K562 (cell line): ENCODE data around the gene DHX35. TPM values are rescaled to one million over a fixed set of nuclear protein-coding genes. Genes with fewer than 3 reads are reported as not detected.

Experiments used
- BRD4 ChIP-seq: fragments of 200-600 bp; sonication (generic); IDR thresholded peaks from 2 replicates; pipeline ENCODE4 v1.6.1; 2017; ENCODE audit warnings: inconsistent platforms
- CBX3 ChIP-seq, 2 experiments: IDR thresholded peaks; 1 replicate in 1 of 2; 2 replicates in 1 of 2; pipeline ENCODE4 v1.6.1; 2012; ENCODE audit warnings: inconsistent platforms in 2 of 2, low read length in 2 of 2, borderline replicate concordance in 1 of 2, control low read depth in 1 of 2
- CBX5 ChIP-seq: IDR thresholded peaks from 2 replicates; pipeline ENCODE4 v1.6.1; 2014; ENCODE audit warnings: low read depth, borderline replicate concordance
- CEBPZ ChIP-seq: fragments of 150-350 bp; IDR thresholded peaks from 2 replicates; pipeline ENCODE4 v1.6.1; 2014; ENCODE audit warnings: low read depth, mild to moderate bottlenecking, low read length, borderline replicate concordance
- CLOCK ChIP-seq: fragments of 250-450 bp; sonication (Bioruptor Pico); IDR thresholded peaks from 2 replicates; pipeline ENCODE4 v1.4.0; 2020; ENCODE audit warnings: mild to moderate bottlenecking, moderate library complexity, borderline replicate concordance
- E2F3 ChIP-seq: fragments of 250-450 bp; sonication (Bioruptor Pico); IDR thresholded peaks from 2 replicates; pipeline ENCODE4 v1.4.0; 2020; ENCODE audit warnings: mild to moderate bottlenecking
- ETS1 ChIP-seq: conservative IDR thresholded peaks from 2 replicates; pipeline ENCODE4 v1.6.1; 2011; ENCODE audit warnings: low read depth, mild to moderate bottlenecking, low read length; ENCODE audit not compliant: control insufficient read depth
- KLF10 ChIP-seq: fragments of 250-450 bp; sonication (Bioruptor Pico); IDR thresholded peaks from 2 replicates; pipeline ENCODE4 v1.6.1; 2021; ENCODE audit warnings: matching md5 sums
- MTA3 ChIP-seq: fragments of 450-650 bp; formaldehyde crosslinking; IDR thresholded peaks from 2 replicates; pipeline ENCODE4 v1.6.1; 2017; ENCODE audit warnings: mild to moderate bottlenecking, borderline replicate concordance
- RFX5 ChIP-seq: IDR thresholded peaks from 2 replicates; pipeline ENCODE4 v1.6.1; 2011; ENCODE audit warnings: low read depth, mild to moderate bottlenecking, improper control_type of control experiment, low read length
- SREBF2 ChIP-seq: sonication (generic); formaldehyde crosslinking; IDR thresholded peaks from 2 replicates; pipeline ENCODE4 v1.4.0; 2020; ENCODE audit warnings: mild to moderate bottlenecking, missing genetic modification reagents
- ZKSCAN1 ChIP-seq: fragments of 150-350 bp; IDR thresholded peaks from 2 replicates; pipeline ENCODE4 v1.6.1; 2016; ENCODE audit warnings: low read depth, low read length
- ZKSCAN3 ChIP-seq: fragments of 250-450 bp; sonication (Bioruptor Pico); IDR thresholded peaks from 2 replicates; pipeline ENCODE4 v1.4.0; 2020
- ZNF165 ChIP-seq: fragments of 250-450 bp; sonication (Bioruptor Pico); IDR thresholded peaks from 2 replicates; pipeline ENCODE4 v1.4.0; 2020; ENCODE audit warnings: borderline replicate concordance
- ZNF592 ChIP-seq: fragments of 450-650 bp; IDR thresholded peaks from 2 replicates; pipeline ENCODE4 v1.6.1; 2017; ENCODE audit warnings: antibody characterized with exemption, mild to moderate bottlenecking
- polyA plus RNA-seq, 8 experiments: library from polyadenylated mRNA; depleted of rRNA in 4 of 8; stranded (reverse) in 5 of 8; unstranded in 3 of 8; fragments of >200 nt; fragmentation: Nextera tagmentation in 2 of 8; fragmentation: Illumina TruSeq in 1 of 8; extraction: Ambion mirVana in 2 of 8; extraction: Trizol in 1 of 8; gene quantifications; 2 replicates each; pipeline versions ENCODE4 v1.2.1 to v1.2.3, GENCODE V29; 2011 to 2014; ENCODE audit warnings: inconsistent platforms in 1 of 8, missing spikeins in 1 of 8
- total RNA-seq, 7 experiments: library from RNA; depleted of rRNA in 6 of 7; stranded (reverse); fragments of >200 nt in 6 of 7; fragmentation: Illumina TruSeq in 2 of 7; extraction: Trizol in 2 of 7; gene quantifications; 2 replicates each; pipeline versions ENCODE4 v1.2.1 to v1.2.3, GENCODE V29; 2011 to 2021; ENCODE audit warnings: low replicate concordance in 1 of 7

The DHX35 gene
- total and polyA plus RNA-seq, 9 of the 15 experiments (the other 6 are each of a cell fraction or from before 2014, with no cell fraction given) = 6.5 to 25.6 (median 16.9) TPM

- TF ChIP-seq CLOCK (CRISPR knock-in tag) (peak; percentile 85; the same call in 1 of the 2 replicates), ZNF592 (no peak; the same call in 1 of the 2 replicates), ZKSCAN3 (CRISPR knock-in tag) (no peak), MTA3 (peak; percentile 41; the same call in 1 of the 2 replicates), ZNF165 (no peak), RFX5 (no peak), CBX3 (IDR thresholded peaks at IDR 0.05; ENCODE audit: borderline replicate concordance in 1 of 2, low read length in 2 of 2) (peak in 1 of 2 experiments; percentile 60; a peak in 2 of 3 replicates), E2F3 (CRISPR knock-in tag) (peak; percentile 95), CEBPZ (no peak), ZKSCAN1 (0 out of 2 replicates have a peak, but pooled peaks have one; percentile 28), SREBF2 (CRISPR knock-in tag) (no peak), ETS1 (peak; percentile 64), BRD4 (peak; percentile 6; the same call in 1 of the 2 replicates), KLF10 (CRISPR knock-in tag) (no peak), CBX5 (no peak)
Observed at GRCh38 chr20:38962044-38962927, at the start of gene DHX35 (continued).
